ENCODE data around the gene SYTL3.
"Not testable (repeated sequence)": the region's sequence is repeated elsewhere in the genome, so short reads cannot be mapped to it uniquely, and the experiment has no call there.

Gene SYTL3

GRCh38 chr6:158631678-158632537 is 17.9 kb upstream of the SYTL3 start:
- peaks cover 47% of the 10 kb centered on the region for H3K36me3 ChIP-seq
- no peak for TF ChIP-seq CTCF (IDR thresholded peaks at IDR 0.05; ENCODE audit: low read depth, low read length)
- DNase-seq, result no peak

GRCh38 chr6:158632538-158633119 is 17.2 kb upstream of the SYTL3 start:
- not testable (repeated sequence) for H3K27me3 ChIP-seq; H3K4me3 ChIP-seq (ENCODE audit: low read depth, low read length); H3K9me3 ChIP-seq; DNase-seq
- Histone ChIP-seq H3K4me1 (peaks cover 13% of the 10 kb centered on the region), H3K36me3 (peaks cover 46% of the 10 kb centered on the region)

More at GRCh38 chr6:158631678-158632537, 17.9 kb upstream of the SYTL3 start:
- Histone ChIP-seq H3K9me3 (no peaks in the 10 kb centered on the region), H3K4me3 (ENCODE audit: low read depth, low read length) (no peak overlapping the region), H3K4me1 (peaks cover 13% of the 10 kb centered on the region), H3K27me3 (no peaks in the 10 kb centered on the region)

DNA sequence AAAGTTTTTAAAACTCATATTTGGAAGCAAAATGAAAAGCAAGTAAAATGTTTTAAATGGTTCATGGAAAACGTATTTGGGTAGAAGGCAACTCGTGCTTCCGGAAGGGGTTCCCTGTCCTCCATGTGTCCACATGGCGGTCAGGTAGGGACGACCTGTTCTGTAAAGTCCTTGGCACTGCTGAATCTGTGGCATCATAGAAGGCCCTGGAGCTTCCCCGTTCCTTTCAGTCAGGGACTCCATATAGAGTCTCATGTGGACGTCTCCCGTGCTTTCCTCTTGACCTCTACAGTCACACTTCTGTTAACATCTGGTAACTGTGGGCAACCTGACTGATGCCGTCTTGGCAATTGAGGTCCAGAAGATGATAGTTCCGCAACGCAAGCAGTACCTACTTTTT is 16.7 kb upstream of the SYTL3 start:
- Histone ChIP-seq H3K9me3 (no peaks in the 10 kb centered on the region), H3K4me3 (ENCODE audit: low read depth, low read length) (no peak overlapping the region), H3K27me3 (no peaks in the 10 kb centered on the region), H3K36me3 (peaks cover 44% of the 10 kb centered on the region), H3K4me1 (peaks cover 13% of the 10 kb centered on the region)
- DNase-seq, result no peak
- no peak for TF ChIP-seq CTCF (IDR thresholded peaks at IDR 0.05; ENCODE audit: low read depth, low read length)

DNA sequence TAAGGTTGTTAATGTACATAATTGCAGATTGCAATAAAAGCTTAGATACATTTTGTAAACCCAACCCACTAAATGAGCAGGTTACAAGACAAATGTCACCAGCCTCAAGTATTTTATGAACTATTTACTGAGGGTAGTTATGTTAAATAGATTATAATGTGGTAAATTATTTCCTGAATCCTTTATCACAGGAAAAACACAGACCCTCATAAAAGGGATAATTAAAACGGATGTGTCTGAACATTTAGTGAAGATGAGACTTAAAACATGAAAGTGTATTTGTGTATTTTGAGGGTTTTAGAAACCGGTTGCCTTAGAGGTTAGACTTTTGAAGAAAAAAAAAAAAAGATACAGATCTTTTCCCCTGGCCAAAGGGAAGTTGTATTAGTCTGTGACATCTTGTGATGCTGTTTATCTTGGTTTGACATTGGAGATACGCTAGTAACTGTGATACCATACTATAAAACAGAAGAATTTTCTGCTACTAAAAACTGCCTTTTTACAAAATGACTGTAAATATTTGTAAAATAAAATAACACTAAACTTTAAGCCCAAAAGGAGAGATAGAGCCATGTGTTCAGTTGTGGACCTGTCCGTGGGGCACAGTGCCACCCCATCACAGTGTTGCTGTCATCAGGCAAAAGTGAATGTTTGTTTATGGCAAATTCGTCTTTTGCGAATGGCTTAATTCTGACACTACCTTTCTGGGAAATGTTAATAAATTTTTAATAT is 15.0 kb upstream of the SYTL3 start:
- peaks cover 13% of the 10 kb centered on the region for H3K4me1 ChIP-seq
- H3K9me3 ChIP-seq, result no peaks in the 10 kb centered on the region
- TF ChIP-seq CTCF (IDR thresholded peaks at IDR 0.05; ENCODE audit: low read depth, low read length), result no peak
- no peak overlapping the region for H3K4me3 ChIP-seq (ENCODE audit: low read depth, low read length)
- peaks cover 51% of the 10 kb centered on the region for H3K36me3 ChIP-seq
- no peaks in the 10 kb centered on the region for H3K27me3 ChIP-seq
- DNase-seq, result no peak

- H3K27me3 ChIP-seq, result no peaks in the 10 kb centered on the region
- TF ChIP-seq CTCF (IDR thresholded peaks at IDR 0.05; ENCODE audit: low read depth, low read length), result no peak
- no peaks in the 10 kb centered on the region for H3K9me3 ChIP-seq
- DNase-seq, result no peak
- H3K36me3 ChIP-seq, result peaks cover 57% of the 10 kb centered on the region
- no peak overlapping the region for H3K4me3 ChIP-seq (ENCODE audit: low read depth, low read length)
- peaks cover 13% of the 10 kb centered on the region for H3K4me1 ChIP-seq
Measured at GRCh38 chr6:158635427-158636073, 14.3 kb upstream of the SYTL3 start.

DNA sequence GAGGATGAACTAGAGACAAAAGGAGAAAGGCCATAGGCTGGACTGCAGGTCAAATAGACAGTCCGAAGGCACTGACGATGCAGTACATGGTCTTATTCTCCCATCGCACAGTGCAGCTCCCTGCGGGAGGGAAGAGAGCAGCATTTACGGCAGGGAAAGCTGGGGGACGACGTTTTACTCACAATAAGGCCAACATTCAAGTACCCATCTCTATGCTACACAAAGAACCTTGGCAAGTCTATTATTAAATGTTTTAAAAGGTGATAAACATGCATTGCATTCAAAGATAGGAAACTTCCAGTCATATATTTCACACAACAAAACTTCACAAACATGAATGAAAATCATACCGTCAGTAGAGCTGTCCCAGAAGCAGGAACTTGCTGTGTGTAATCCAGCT is 13.1 kb upstream of the SYTL3 start:
- no peaks in the 10 kb centered on the region for H3K27me3 ChIP-seq
- H3K36me3 ChIP-seq, result peaks cover 60% of the 10 kb centered on the region
- H3K4me1 ChIP-seq, result peaks cover 13% of the 10 kb centered on the region
- no peak for DNase-seq
- no peaks in the 10 kb centered on the region for H3K9me3 ChIP-seq
- no peak for TF ChIP-seq CTCF (IDR thresholded peaks at IDR 0.05; ENCODE audit: low read depth, low read length)
- no peak overlapping the region for H3K4me3 ChIP-seq (ENCODE audit: low read depth, low read length)

All from BE2C (cell line).